H1 (cell line): ENCODE results near the gene ZNF302. TPM values are rescaled to one million over a fixed set of nuclear protein-coding genes. Genes with fewer than 3 reads are reported as not detected.

ENCODE experiments used
- CBX5 ChIP-seq: fragments of 300-800, 300-1000 bp; sonication (generic); IDR thresholded peaks from 2 replicates; pipeline ENCODE4 v1.7.1; 2016; ENCODE audit warnings: antibody characterized with exemption, low read length, low read depth
- KDM1A ChIP-seq: fragments of 200-600, 300-600 bp; sonication (generic); IDR thresholded peaks from 2 replicates; pipeline ENCODE4 v1.7.1; 2016; ENCODE audit warnings: mild to moderate bottlenecking, low read length, borderline replicate concordance
- TAF1 ChIP-seq: IDR thresholded peaks from 2 replicates; pipeline ENCODE4 v1.6.1; 2011; ENCODE audit warnings: mild to moderate bottlenecking, low read depth, low read length
- polyA plus RNA-seq, 7 experiments: library from polyadenylated mRNA; depleted of rRNA in 3 of 7; stranded (reverse) in 5 of 7; unstranded in 2 of 7; fragments of >200 nt in 5 of 7; fragments of 200-250 nt in 2 of 7; gene quantifications; 1 replicate in 5 of 7; 2 replicates in 1 of 7; 4 replicates in 1 of 7; pipeline versions ENCODE4 v1.2.1 to v1.2.3, GENCODE V29; 2011 to 2013; ENCODE audit warnings: missing spikeins in 2 of 7, mixed read lengths in 2 of 7
- total RNA-seq: library from RNA; stranded (reverse); fragmentation: NEBNext Ultra II Directional; extraction: Animal tissue kit (Norgen Biotek cat#: 25700); gene quantifications from 2 replicates; pipeline ENCODE4 v1.2.1, GENCODE V29; 2021
- TF ChIP-seq, protein P1 (sequence below): fragments of 300-600 bp; sonication (generic); IDR thresholded peaks from 2 replicates; pipeline ENCODE4 v1.7.1; 2012; ENCODE audit warnings: low read length, moderate library complexity, mild to moderate bottlenecking, inconsistent platforms; ENCODE audit not compliant: insufficient replicate concordance
- TF ChIP-seq, protein P2 (sequence below): IDR thresholded peaks from 2 replicates; pipeline ENCODE4 v1.6.1; 2012; ENCODE audit warnings: low read length, inconsistent platforms
- TF ChIP-seq, protein P3 (sequence below): IDR thresholded peaks from 2 replicates; pipeline ENCODE4 v1.6.1; 2011; ENCODE audit warnings: low read depth, mild to moderate bottlenecking, low read length; ENCODE audit not compliant: insufficient read depth

The ZNF302 gene
- total and polyA plus RNA-seq, 2 of the 8 experiments (the other 6 are each of a cell fraction or from before 2014, with no cell fraction given), result 9.1 to 20.4 TPM

DNA sequence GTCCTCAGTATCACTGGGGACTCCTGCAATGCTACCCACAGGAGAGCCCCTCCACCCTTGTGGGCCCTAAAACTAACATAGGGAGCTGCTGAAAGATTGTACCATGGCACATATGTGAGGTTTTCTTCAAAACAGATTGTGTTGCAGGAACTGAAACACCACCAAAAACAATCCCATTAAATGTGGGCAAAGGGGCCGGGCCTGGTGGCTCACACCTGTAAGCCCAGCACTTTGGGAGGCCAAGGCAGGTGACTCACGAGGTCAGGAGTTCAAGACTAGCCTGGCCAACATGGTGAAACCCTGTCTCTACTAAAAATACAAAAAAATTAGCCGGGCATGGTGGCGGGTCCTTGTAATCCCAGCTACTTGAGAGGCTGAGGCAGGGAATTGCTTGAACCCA, 35.2 kb upstream of the ZNF302 start (continued):
- TF ChIP-seq, protein P1, sequence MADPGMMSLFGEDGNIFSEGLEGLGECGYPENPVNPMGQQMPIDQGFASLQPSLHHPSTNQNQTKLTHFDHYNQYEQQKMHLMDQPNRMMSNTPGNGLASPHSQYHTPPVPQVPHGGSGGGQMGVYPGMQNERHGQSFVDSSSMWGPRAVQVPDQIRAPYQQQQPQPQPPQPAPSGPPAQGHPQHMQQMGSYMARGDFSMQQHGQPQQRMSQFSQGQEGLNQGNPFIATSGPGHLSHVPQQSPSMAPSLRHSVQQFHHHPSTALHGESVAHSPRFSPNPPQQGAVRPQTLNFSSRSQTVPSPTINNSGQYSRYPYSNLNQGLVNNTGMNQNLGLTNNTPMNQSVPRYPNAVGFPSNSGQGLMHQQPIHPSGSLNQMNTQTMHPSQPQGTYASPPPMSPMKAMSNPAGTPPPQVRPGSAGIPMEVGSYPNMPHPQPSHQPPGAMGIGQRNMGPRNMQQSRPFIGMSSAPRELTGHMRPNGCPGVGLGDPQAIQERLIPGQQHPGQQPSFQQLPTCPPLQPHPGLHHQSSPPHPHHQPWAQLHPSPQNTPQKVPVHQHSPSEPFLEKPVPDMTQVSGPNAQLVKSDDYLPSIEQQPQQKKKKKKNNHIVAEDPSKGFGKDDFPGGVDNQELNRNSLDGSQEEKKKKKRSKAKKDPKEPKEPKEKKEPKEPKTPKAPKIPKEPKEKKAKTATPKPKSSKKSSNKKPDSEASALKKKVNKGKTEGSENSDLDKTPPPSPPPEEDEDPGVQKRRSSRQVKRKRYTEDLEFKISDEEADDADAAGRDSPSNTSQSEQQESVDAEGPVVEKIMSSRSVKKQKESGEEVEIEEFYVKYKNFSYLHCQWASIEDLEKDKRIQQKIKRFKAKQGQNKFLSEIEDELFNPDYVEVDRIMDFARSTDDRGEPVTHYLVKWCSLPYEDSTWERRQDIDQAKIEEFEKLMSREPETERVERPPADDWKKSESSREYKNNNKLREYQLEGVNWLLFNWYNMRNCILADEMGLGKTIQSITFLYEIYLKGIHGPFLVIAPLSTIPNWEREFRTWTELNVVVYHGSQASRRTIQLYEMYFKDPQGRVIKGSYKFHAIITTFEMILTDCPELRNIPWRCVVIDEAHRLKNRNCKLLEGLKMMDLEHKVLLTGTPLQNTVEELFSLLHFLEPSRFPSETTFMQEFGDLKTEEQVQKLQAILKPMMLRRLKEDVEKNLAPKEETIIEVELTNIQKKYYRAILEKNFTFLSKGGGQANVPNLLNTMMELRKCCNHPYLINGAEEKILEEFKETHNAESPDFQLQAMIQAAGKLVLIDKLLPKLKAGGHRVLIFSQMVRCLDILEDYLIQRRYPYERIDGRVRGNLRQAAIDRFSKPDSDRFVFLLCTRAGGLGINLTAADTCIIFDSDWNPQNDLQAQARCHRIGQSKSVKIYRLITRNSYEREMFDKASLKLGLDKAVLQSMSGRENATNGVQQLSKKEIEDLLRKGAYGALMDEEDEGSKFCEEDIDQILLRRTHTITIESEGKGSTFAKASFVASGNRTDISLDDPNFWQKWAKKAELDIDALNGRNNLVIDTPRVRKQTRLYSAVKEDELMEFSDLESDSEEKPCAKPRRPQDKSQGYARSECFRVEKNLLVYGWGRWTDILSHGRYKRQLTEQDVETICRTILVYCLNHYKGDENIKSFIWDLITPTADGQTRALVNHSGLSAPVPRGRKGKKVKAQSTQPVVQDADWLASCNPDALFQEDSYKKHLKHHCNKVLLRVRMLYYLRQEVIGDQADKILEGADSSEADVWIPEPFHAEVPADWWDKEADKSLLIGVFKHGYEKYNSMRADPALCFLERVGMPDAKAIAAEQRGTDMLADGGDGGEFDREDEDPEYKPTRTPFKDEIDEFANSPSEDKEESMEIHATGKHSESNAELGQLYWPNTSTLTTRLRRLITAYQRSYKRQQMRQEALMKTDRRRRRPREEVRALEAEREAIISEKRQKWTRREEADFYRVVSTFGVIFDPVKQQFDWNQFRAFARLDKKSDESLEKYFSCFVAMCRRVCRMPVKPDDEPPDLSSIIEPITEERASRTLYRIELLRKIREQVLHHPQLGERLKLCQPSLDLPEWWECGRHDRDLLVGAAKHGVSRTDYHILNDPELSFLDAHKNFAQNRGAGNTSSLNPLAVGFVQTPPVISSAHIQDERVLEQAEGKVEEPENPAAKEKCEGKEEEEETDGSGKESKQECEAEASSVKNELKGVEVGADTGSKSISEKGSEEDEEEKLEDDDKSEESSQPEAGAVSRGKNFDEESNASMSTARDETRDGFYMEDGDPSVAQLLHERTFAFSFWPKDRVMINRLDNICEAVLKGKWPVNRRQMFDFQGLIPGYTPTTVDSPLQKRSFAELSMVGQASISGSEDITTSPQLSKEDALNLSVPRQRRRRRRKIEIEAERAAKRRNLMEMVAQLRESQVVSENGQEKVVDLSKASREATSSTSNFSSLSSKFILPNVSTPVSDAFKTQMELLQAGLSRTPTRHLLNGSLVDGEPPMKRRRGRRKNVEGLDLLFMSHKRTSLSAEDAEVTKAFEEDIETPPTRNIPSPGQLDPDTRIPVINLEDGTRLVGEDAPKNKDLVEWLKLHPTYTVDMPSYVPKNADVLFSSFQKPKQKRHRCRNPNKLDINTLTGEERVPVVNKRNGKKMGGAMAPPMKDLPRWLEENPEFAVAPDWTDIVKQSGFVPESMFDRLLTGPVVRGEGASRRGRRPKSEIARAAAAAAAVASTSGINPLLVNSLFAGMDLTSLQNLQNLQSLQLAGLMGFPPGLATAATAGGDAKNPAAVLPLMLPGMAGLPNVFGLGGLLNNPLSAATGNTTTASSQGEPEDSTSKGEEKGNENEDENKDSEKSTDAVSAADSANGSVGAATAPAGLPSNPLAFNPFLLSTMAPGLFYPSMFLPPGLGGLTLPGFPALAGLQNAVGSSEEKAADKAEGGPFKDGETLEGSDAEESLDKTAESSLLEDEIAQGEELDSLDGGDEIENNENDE, result no peak
- TF ChIP-seq TAF1 (no peak), CBX5 (no peak), KDM1A (no peak)
- TF ChIP-seq, protein P2, sequence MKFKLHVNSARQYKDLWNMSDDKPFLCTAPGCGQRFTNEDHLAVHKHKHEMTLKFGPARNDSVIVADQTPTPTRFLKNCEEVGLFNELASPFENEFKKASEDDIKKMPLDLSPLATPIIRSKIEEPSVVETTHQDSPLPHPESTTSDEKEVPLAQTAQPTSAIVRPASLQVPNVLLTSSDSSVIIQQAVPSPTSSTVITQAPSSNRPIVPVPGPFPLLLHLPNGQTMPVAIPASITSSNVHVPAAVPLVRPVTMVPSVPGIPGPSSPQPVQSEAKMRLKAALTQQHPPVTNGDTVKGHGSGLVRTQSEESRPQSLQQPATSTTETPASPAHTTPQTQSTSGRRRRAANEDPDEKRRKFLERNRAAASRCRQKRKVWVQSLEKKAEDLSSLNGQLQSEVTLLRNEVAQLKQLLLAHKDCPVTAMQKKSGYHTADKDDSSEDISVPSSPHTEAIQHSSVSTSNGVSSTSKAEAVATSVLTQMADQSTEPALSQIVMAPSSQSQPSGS, result no peak
- TF ChIP-seq, protein P3, sequence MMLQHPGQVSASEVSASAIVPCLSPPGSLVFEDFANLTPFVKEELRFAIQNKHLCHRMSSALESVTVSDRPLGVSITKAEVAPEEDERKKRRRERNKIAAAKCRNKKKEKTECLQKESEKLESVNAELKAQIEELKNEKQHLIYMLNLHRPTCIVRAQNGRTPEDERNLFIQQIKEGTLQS, result no peak
